Stimulated activated naive B cell treated with anti-CD40 and anti-IgM and Interleukin-4, amounts not matched to agents 10 μg/mL and 1 μg/mL and 100 μg/mL, for 72 hours (primary cell): ENCODE measurements around the gene CLDN4.
"Not testable (repeated sequence)": the region's sequence is repeated elsewhere in the genome, so short reads cannot be mapped to it uniquely, and the experiment has no call there.

Source experiments
- ATAC-seq, 2 donors: fragments of 150-1000 bp; cut with Tn5 transposase; replicated peaks; 2 replicates each; pipeline ENCODE4 v1.10.0; 2021; ENCODE audit warnings: moderate library complexity in 1 of 2
- DNase-seq: peaks from one replicate; pipeline ENCODE4 v3.0.0; 2021
- H3K27ac Mint-ChIP-seq: one replicate; pipeline ENCODE4 v1.8.0; 2022; ENCODE audit warnings: mild to moderate bottlenecking, mixed read lengths
- H3K27me3 Mint-ChIP-seq, 2 donors: one replicate each; pipeline ENCODE4 v1.8.0; 2022; ENCODE audit warnings: mixed read lengths in 2 of 2
- H3K36me3 Mint-ChIP-seq, 2 donors: one replicate each; pipeline ENCODE4 v1.8.0; 2022; ENCODE audit warnings: mixed read lengths in 2 of 2, mild to moderate bottlenecking in 1 of 2
- H3K4me1 Mint-ChIP-seq, 2 donors: one replicate each; pipeline ENCODE4 v1.8.0; 2022; ENCODE audit warnings: mixed read lengths in 2 of 2, mild to moderate bottlenecking in 1 of 2
- H3K4me3 Mint-ChIP-seq, 2 donors: one replicate each; pipeline ENCODE4 v1.8.0; 2022; ENCODE audit warnings: mild to moderate bottlenecking in 2 of 2, mixed read lengths in 2 of 2, moderate library complexity in 1 of 2
- H3K9me3 Mint-ChIP-seq, 2 donors: one replicate each; pipeline ENCODE4 v1.8.0; 2022; ENCODE audit warnings: mixed read lengths in 2 of 2, mild to moderate bottlenecking in 1 of 2

CLDN4 gene

DNA sequence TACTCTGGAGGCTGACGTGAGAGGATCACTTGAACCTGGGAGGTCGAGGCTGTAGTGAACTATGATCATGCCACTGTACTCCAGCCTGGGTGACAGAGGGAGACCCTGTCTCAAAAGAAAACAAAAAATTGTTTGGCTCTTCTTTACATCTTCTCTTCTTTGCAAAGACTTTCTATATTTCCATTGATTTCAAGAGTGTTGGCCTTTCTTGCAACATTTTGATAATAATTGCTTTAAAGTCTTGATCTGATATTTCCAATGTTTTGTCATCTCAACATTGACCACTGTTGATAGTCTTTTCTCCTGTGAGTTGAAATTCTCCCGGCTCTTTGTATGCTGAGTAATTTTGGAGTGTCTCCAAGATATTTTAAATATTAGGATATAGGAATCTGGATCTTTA lies 17.8 kb upstream of the CLDN4 start:
- Mint-ChIP-seq H3K9me3 (peaks cover 2 to 3% of the 10 kb centered on the region in 2 donors), H3K36me3 (no peaks in the 10 kb centered on the region), H3K4me3 (no peak overlapping the region), H3K27me3 (peaks cover 12 to 33% of the 10 kb centered on the region in 2 donors), H3K27ac (no peak overlapping the region), H3K4me1 (no peaks in the 10 kb centered on the region)
- no peak for DNase-seq
- no peak for ATAC-seq

DNA sequence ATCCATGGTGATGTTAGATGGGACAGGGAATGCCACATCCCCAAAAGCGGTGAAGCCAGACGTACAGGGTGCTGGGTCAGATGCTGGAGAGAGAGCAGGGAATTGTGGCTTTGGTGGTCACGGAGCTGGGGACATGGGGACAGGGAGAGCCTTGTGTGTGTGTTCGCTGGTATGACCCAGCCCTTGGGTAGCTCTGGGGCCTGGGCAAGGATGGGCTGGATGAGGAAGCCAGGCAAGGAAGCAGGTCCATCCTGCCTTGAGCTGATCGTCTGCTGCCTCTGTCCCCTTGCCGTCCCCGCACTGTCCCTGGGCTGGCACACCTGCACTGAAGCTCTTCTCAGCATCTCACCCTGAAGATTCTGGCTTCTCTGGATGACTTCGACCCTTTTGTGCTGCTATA lies 15.4 kb upstream of the CLDN4 start:
- H3K4me3 Mint-ChIP-seq = no peak overlapping the region
- peaks cover 15 to 28% of the 10 kb centered on the region in 2 donors for H3K27me3 Mint-ChIP-seq
- peaks cover 2 to 3% of the 10 kb centered on the region in 2 donors for H3K9me3 Mint-ChIP-seq
- H3K27ac Mint-ChIP-seq = peak overlapping the region; percentile 52
- no peaks in the 10 kb centered on the region for H3K4me1 Mint-ChIP-seq
- no peak for DNase-seq
- ATAC-seq = no peak
- H3K36me3 Mint-ChIP-seq = no peaks in the 10 kb centered on the region

GRCh38 chr7:73817121-73817520 lies 13.7 kb upstream of the CLDN4 start:
- ATAC-seq = no peak
- no peak for DNase-seq
- no peak overlapping the region for H3K27ac Mint-ChIP-seq
- no peaks in the 10 kb centered on the region for H3K4me1 Mint-ChIP-seq
- peaks cover 2 to 3% of the 10 kb centered on the region in 2 donors for H3K9me3 Mint-ChIP-seq
- no peaks in the 10 kb centered on the region for H3K36me3 Mint-ChIP-seq
- no peak overlapping the region for H3K4me3 Mint-ChIP-seq
- peaks cover 15 to 17% of the 10 kb centered on the region in 2 donors for H3K27me3 Mint-ChIP-seq

DNA sequence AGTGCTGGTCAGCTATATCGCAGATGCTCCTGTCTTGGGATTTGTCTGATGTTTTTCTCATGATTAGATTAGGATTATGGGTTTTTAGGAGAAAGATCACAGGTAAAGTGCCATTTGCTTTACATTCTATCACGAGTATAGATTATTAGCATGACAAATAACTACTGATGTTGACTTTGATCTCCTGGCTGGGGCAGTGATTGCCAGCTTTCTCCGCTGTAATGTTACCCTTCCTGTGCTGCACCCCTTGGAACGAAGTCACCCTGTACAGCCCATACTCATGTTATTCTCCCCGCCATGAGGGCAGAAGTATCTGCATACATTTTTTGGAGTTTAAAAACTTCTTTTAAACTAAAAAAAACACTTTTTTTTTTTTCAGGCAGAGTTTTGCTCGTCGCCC lies 10.8 kb upstream of the CLDN4 start:
- no peaks in the 10 kb centered on the region for H3K9me3 Mint-ChIP-seq
- ATAC-seq (no peak), DNase-seq (no peak)
- H3K4me3 Mint-ChIP-seq = no peak overlapping the region
- H3K27me3 Mint-ChIP-seq = peaks cover 17 to 19% of the 10 kb centered on the region in 2 donors
- H3K36me3 Mint-ChIP-seq = no peaks in the 10 kb centered on the region
- H3K27ac Mint-ChIP-seq = no peak overlapping the region
- no peaks in the 10 kb centered on the region for H3K4me1 Mint-ChIP-seq

DNA sequence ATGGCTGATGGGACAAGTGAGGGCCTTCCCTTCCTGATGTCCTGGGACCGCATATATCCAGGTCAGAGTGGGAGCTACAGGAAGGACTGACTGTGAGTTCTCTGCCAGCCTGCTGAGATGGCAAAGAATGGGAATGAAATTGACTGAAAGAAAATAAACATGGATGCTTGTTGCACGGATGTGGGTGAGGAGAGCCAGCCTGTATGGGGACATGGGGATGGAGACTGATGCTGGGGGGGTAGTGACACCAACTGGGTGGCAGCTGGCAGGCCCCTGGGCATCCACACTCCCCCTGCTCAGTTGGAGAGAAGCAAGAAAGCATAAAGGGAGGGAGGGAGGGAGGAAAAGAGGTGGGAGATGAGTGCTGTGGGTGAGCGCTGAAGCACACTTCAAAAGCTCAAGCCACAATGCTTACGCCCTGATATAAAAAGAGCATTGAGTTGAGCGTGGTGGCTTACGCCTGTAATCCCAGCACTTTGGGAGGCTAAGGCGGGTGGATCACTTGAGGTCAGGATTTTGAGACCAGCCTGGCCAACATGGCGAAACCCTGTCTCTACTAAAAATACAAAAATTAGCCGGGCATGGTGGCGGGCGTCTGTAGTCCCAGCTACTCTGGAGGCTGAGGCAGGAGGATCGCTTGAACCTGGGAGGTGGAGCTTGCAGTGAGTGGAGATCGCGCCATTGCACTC lies 9.1 kb upstream of the CLDN4 start:
- H3K27me3 Mint-ChIP-seq = peaks cover 12 to 19% of the 10 kb centered on the region in 2 donors
- DNase-seq, H3K9me3 Mint-ChIP-seq, H3K4me3 Mint-ChIP-seq, ATAC-seq, H3K27ac Mint-ChIP-seq, H3K4me1 Mint-ChIP-seq, H3K36me3 Mint-ChIP-seq: not testable (repeated sequence)

DNA sequence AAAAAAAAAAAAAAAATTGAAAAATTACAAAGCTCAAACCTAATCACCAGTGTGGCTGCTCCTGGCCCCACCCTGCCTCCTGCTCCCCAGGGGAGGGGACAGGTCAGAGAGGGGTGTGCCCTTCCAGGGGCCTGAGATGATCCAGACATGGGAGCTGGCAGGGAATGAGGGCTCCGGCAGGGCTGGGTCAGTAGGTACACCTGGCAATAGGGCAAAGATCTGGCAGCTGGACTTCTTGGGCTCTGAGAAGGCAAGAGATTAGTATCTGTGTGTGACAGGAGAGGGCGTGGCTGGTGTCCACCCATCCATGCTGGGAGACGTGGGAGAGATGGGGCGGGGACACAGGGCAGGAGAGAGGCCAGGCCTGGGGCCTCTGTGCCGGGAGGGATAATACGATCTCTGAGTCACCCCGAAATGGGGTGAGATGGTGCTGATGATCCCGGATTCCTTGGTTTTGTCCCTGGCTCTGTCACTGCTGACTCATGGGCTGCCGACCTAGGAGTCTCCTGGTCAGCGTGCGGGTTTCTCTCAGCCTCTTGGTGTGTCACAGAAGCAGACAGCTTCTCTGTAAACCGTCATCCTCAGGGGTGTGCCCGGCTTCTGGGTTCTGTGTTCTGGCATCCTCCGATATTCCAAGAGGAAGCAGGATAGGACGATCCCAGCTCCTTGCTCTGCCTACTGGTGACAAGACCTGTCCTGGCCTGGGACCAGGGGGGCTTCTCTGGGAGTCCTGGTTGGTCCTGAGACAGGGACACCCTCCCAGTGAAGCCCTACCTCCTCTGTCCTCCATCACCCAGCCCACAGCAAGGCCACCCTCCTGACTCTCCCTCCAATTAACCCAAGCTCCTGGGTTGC lies 8.2 kb upstream of the CLDN4 start:
- H3K4me1 Mint-ChIP-seq = peaks cover 11 to 18% of the 10 kb centered on the region in 2 donors
- no peaks in the 10 kb centered on the region for H3K9me3 Mint-ChIP-seq
- no peak overlapping the region for H3K4me3 Mint-ChIP-seq
- peaks cover 5 to 14% of the 10 kb centered on the region in 2 donors for H3K27me3 Mint-ChIP-seq
- H3K27ac Mint-ChIP-seq = no peak overlapping the region
- ATAC-seq = no peak
- DNase-seq = no peak
- H3K36me3 Mint-ChIP-seq = no peaks in the 10 kb centered on the region

GRCh38 chr7:73823257-73823656 lies 7.5 kb upstream of the CLDN4 start:
- Mint-ChIP-seq H3K27me3 (peaks cover under 1 to 11% of the 10 kb centered on the region in 2 donors), H3K9me3 (no peaks in the 10 kb centered on the region), H3K4me1 (peaks cover 16 to 25% of the 10 kb centered on the region in 2 donors), H3K36me3 (no peaks in the 10 kb centered on the region), H3K4me3 (no peak overlapping the region), H3K27ac (no peak overlapping the region)
- ATAC-seq = no peak
- no peak for DNase-seq

- H3K27me3 Mint-ChIP-seq = peaks cover 0 to 7% of the 10 kb centered on the region in 2 donors
- DNase-seq (no peak), ATAC-seq (no peak)
- H3K4me3 Mint-ChIP-seq = no peak overlapping the region
- H3K9me3 Mint-ChIP-seq = no peaks in the 10 kb centered on the region
- H3K4me1 Mint-ChIP-seq = peaks cover 21 to 33% of the 10 kb centered on the region in 2 donors
- no peaks in the 10 kb centered on the region for H3K36me3 Mint-ChIP-seq
- H3K27ac Mint-ChIP-seq = no peak overlapping the region
Observed at GRCh38 chr7:73823873-73824592, 6.8 kb upstream of the CLDN4 start.

- H3K27ac Mint-ChIP-seq = no peak overlapping the region
- H3K4me3 Mint-ChIP-seq = no peak overlapping the region
- peaks cover 0 to 7% of the 10 kb centered on the region in 2 donors for H3K27me3 Mint-ChIP-seq
- DNase-seq (no peak), ATAC-seq (no peak)
- H3K4me1 Mint-ChIP-seq = peaks cover 25 to 39% of the 10 kb centered on the region in 2 donors
- no peaks in the 10 kb centered on the region for H3K36me3 Mint-ChIP-seq
- no peaks in the 10 kb centered on the region for H3K9me3 Mint-ChIP-seq
Observed at GRCh38 chr7:73824986-73825385, 5.8 kb upstream of the CLDN4 start.

DNA sequence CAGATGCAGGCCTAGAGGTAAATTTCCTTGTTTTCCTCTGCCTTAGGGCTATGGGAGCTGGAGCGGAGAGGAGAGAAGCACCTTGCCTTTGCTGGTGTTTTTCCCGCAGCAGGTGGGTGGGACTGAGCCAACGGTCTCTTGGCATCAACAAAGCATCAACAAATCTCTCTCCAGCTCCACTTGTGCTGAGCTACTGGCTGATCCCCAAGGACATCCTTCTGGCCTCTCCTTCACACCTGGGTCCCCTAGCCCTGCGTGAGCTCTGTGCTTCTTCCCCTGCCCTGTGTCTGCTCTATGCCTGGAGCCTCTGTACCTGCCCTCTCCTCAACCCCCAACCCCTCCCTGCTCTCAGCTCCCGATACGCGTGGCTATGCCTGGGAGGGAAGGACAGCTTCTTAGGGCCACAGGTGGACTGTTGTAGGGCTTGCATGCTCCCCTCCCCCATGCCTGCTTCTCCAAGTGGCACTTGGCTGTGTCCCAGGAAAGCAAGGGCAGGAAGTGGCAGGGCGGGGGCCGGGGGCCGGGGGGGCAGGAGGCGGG lies 3.2 kb upstream of the CLDN4 start:
- Mint-ChIP-seq H3K9me3 (no peaks in the 10 kb centered on the region), H3K36me3 (no peaks in the 10 kb centered on the region), H3K4me3 (peak overlapping the region in 1 of 2 donors; percentile 39), H3K27ac (no peak overlapping the region), H3K27me3 (no peaks in the 10 kb centered on the region), H3K4me1 (peaks cover 25 to 39% of the 10 kb centered on the region in 2 donors)
- DNase-seq = no peak
- ATAC-seq = peak in 1 of 2 donors; percentile 11

- Mint-ChIP-seq H3K4me3 (no peak overlapping the region), H3K9me3 (no peaks in the 10 kb centered on the region), H3K27me3 (no peaks in the 10 kb centered on the region), H3K36me3 (no peaks in the 10 kb centered on the region), H3K27ac (no peak overlapping the region), H3K4me1 (peaks cover 25 to 39% of the 10 kb centered on the region in 2 donors)
- DNase-seq (no peak), ATAC-seq (peak; percentile 62 to 76)
Observed at GRCh38 chr7:73828107-73828803, 2.5 kb upstream of the CLDN4 start.

GRCh38 chr7:73828972-73829371 lies 1.8 kb upstream of the CLDN4 start:
- H3K9me3 Mint-ChIP-seq = no peaks in the 10 kb centered on the region
- no peaks in the 10 kb centered on the region for H3K27me3 Mint-ChIP-seq
- no peak overlapping the region for H3K27ac Mint-ChIP-seq
- H3K4me1 Mint-ChIP-seq = peaks cover 27 to 39% of the 10 kb centered on the region in 2 donors
- ATAC-seq (no peak), DNase-seq (no peak)
- H3K36me3 Mint-ChIP-seq = no peaks in the 10 kb centered on the region
- H3K4me3 Mint-ChIP-seq = no peak overlapping the region

GRCh38 chr7:73829505-73829904 lies 1.3 kb upstream of the CLDN4 start:
- ATAC-seq (no peak), DNase-seq (no peak)
- H3K27ac Mint-ChIP-seq = peak overlapping the region; percentile 76
- H3K4me1 Mint-ChIP-seq = peaks cover 27 to 39% of the 10 kb centered on the region in 2 donors
- no peaks in the 10 kb centered on the region for H3K9me3 Mint-ChIP-seq
- no peaks in the 10 kb centered on the region for H3K27me3 Mint-ChIP-seq
- H3K36me3 Mint-ChIP-seq = no peaks in the 10 kb centered on the region
- no peak overlapping the region for H3K4me3 Mint-ChIP-seq
